UCSD-AML1 (cell line): ENCODE measurements around the gene PLD3.
A peak's percentile ranks its signal among the peaks of the same experiment; 100 is the strongest.
"Not testable (repeated sequence)": the region's sequence is repeated elsewhere in the genome, so short reads cannot be mapped to it uniquely, and the experiment has no call there.

Source experiments
- DNase-seq: peaks from one replicate; lab custom pipeline; 2025; ENCODE audit not compliant: unreplicated experiment; lab: John Stamatoyannopoulos, UW

Gene PLD3

GRCh38 chr19:40331052-40331451 is 17.4 kb upstream of the PLD3 start:
- no peak for DNase-seq

GRCh38 chr19:40332669-40333068 is 15.8 kb upstream of the PLD3 start:
- DNase-seq = no peak

DNA sequence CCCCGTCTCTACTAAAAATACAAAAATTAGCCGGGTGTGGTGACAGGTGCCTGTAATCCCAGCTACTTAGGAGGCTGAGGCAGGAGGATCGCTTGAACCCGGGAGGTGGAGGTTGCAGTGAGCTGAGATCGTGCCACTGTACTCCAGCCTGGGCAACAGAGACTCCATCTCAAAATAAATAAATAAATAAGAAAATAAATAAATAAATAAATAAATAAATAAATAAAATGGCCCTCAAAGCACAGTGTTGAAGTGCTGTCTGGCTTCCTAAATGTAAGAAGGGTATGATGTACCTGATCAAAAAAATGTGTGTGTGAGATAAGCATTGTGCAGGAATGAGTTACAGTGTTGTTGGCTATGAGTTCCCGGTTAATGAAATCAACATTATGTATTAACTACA is 15.4 kb upstream of the PLD3 start:
- not testable (repeated sequence) for DNase-seq

GRCh38 chr19:40335101-40335500 is 13.4 kb upstream of the PLD3 start:
- no peak for DNase-seq

GRCh38 chr19:40335855-40336600 is 12.5 kb upstream of the PLD3 start:
- no peak for DNase-seq

DNA sequence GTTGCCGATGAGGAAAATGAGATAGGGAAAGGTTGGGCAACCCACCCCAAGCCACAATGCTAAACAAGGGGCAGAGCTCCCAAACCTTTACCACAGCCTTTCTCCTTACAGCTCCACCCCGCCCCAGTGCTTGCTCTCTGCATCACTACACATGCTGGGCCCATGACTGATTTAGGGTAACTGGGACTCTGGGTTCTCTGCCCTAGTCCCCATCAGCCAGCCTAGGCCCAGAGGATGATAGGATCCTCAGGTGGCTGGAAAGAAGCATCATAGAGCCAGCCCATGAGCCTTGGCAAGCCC is 11.9 kb upstream of the PLD3 start:
- no peak for DNase-seq

- no peak for DNase-seq
Observed at GRCh38 chr19:40337107-40337506, 11.4 kb upstream of the PLD3 start.

DNA sequence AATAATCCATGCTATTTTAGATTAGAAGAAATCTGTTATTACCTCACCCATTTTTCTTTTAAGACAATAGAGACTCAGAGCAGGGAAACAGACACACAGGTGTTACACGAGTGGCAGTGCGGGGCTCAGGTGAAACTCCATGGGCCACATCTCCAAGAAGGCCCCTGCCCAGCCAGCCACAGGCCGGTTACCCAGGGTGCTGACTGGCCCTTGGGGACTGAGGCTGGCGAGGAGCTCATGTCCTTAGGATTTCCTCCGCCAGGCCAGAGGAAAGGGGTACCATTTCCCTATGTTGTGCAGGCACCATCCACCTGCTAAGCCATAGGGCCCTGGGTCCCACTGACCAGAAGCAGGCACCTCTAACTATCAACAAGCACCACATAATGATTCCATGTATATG is 10.9 kb upstream of the PLD3 start:
- no peak for DNase-seq

GRCh38 chr19:40339018-40339728 is 9.3 kb upstream of the PLD3 start:
- no peak for DNase-seq

GRCh38 chr19:40341601-40342482 is 6.7 kb upstream of the PLD3 start:
- DNase-seq = no peak

DNA sequence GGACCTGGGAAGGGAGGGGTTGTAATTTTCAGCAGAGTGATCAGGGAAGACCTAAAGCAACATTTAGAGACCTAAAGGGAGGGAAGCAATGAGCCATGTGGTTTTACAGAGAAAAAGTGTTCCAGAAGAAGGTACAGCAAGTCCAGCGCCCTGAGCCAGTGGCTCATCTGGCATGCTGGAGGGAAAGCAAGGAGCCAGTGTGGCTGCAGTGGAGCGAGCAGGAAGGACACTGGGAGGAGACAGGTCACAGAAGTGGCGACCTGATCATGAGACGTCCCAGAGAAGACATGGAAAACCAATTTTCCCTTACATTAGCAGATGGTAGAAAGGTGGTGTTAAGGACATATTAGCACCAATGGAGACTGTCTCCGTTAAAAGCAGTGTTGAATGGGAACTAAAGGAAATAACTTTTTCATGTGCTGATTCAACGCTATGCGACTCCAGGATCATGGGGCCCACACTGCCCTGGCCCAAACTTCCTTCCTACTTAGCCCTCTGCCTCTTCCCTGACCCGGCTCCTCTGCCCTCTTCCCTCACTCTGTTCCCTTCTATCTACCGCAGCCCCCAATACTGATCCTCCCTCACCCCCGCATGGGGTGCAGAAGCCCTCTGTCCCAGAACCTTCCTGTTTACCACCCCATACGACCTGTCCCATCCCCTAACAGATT is 5.7 kb upstream of the PLD3 start:
- no peak for DNase-seq

- DNase-seq = no peak
Observed at GRCh38 chr19:40344422-40344821, 4.1 kb upstream of the PLD3 start.

DNA sequence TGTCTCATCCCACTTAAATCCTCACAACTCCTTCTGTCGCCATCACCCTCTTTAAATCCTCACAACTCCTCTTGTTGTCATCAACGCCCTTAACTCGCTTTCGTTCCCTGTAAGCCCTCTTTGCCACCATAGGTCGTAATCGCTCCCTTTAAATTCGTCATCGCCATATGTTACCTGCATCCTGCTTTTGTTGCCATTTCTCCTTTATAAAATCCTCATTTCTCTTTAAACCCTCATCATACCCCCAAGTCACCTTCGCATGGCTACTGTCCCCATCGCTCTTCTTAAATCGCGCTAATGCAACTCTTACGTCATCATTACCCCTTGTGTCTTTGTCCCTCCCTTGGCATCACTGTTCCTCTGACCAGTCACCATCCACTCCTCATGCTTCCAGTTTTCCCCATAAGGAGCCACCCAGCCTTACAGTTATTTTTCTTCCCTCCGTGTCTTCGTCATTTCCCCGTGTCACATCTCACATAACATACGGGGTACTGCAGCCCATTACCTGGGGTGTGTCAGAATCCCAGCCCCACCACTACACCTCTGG is 539 bp downstream of the PLD3 start:
- no peak for DNase-seq

DNA sequence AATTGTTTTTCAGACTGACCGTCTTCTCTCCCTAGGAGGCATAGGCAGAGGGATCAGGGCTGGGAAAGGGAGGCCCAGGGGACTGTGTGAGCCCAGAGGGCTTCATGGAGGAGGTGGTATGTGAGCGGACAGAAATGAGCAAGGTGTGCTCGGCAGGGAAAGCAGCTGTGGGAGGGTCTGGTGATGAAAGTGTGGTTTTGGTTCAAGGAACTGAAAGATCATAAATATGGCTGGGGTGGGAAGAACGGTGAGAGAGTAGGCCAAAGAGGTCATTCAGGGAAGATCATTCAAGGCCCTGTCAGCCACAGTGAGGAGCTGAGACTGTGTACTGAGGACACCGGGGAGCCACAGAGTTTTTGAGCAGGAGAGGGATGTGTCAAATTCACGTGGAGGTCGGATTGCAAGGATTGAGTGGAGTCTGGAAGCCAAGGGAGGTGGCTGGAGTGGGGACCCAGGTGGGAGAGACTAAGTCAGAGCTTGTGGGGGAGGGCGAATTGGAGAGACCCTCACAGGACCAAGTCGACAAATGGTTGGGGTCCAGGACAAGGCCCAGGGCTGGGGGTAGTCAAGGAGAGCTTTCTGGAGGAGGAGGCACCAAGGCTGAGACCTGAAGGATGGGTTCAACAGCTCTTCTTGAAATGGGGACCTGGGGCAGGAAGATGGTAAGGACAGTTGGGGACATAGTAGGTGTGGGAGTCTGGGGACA is 7.6 kb downstream of the PLD3 start:
- DNase-seq = no peak

DNA sequence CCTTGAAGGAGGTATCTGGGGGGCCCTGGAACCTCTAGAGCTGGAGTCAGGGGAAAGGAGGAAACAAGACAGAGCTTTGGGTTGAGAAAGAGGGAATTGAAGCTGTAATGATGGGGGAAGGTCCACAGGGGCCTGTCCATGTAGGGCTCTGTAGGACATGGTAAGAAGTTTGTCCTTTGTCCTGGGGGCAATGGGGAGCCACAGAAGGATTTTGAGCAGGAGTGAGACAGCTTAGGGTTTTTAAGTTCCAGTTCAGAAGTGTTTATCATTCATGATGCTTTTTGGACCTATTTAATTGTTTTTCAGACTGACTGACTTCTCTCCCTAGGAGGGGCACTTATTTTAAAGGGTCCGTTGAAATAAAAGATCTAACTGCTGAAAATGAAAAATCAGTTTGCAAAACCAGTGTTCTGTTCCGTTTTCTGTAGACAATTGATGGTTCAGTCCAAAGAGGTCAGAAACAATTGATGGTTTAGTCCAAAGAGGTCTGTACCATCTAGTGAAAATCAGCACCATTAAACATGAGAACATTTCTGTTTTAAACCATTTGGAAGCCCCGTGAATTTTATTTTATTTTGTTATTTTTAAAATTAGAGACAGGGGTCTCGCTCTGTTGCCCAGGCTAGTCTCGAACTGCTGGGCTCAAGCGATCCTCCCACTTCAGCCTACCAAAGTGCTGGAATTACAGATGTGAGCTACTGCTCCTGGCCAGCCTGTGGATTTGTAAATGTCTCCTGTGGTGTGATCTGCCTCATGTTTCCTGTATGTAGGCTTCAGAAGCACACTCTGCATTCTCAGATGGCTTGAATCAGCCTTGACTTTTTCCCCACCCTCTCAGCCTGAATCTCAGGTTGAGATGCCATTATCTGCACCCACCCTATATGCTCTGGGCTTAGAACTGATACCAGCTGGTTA is 8.4 kb downstream of the PLD3 start:
- no peak for DNase-seq

- no peak for DNase-seq
Observed at GRCh38 chr19:40357640-40358039, 9.1 kb downstream of the PLD3 start.

DNA sequence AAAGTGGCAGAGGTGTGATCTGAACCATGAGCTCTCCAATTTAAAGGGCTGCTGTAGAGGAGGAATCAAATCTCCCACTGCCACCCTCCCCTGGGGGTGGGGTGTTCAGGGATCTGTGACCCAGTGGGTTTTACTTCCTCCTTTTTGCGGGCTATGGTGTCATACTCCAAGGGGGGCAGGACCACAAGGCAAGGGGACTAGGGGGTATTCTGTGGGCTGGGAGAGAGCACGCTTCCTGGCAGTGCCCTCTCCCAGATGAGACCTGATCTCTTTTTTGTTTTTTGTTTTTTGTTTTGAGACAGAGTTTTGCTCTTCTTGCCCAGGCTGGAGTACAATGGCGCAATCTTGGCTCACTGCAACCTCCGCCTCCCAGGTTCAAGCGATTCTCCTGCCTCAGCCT is 10.3 kb downstream of the PLD3 start:
- peak; percentile 34 for DNase-seq

DNA sequence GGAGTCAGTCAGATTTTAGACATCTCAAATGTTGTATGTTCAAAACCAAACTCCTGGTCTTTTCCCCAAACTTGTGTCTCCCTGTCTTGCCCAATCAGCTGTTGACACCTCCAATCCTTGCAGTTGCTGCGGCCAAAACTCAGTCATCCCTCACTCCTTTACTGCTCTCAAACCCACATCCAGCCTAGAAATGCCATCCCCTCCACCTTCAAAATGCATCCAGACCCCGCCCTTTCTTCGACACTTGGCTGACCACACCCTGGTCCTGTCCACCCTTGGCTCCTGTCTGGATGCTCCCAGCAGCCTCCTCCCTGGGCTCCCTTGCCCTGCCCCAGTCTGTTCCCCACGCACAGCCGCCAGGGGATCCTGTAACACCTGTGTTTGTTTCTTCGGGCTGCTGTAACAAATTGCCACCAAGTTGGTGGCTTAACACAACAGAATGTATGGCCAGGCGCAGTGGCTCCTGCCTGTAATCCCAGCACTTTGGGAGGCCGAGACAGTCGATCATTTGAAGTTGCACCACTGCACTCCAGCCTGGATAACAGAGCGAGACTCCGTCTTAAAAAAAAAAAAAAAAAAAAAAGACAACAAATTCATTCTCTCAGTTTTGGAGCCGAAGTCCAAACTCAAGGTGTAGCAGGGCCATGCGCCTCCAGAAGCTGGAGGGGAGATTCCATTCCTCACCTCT is 11.7 kb downstream of the PLD3 start:
- no peak for DNase-seq

GRCh38 chr19:40360708-40361241 is 12.3 kb downstream of the PLD3 start:
- no peak for DNase-seq
